ENCODE measurements around the gene CNDP1. TPM values are rescaled to one million over a fixed set of nuclear protein-coding genes. Genes with fewer than 3 reads are reported as not detected.

CNDP1 gene
- total RNA-seq, 1 donor from 2014 or later = 0.27 TPM

- DNase-seq = no peak
- H3K27me3 Mint-ChIP-seq (ENCODE audit: unreplicated experiment) = no peaks in the 10 kb centered on the region
- H3K9me3 Mint-ChIP-seq (ENCODE audit: unreplicated experiment) = peaks cover 2% of the 10 kb centered on the region
- H3K36me3 Mint-ChIP-seq (ENCODE audit: unreplicated experiment) = no peaks in the 10 kb centered on the region
- TF ChIP-seq CTCF (IDR thresholded peaks at IDR 0.05; ENCODE audit: partially characterized antibody, unreplicated experiment) = no peak
- no peak overlapping the region for H3K27ac Mint-ChIP-seq (ENCODE audit: unreplicated experiment)
- no peak overlapping the region for H3K4me3 Mint-ChIP-seq (ENCODE audit: unreplicated experiment)
- H3K4me1 Mint-ChIP-seq (ENCODE audit: low read depth, unreplicated experiment) = no peaks in the 10 kb centered on the region
Observed at GRCh38 chr18:74609535-74609934, 75.2 kb downstream of the CNDP1 start.

GRCh38 chr18:74610051-74610615 lies 75.8 kb downstream of the CNDP1 start:
- Mint-ChIP-seq H3K36me3 (ENCODE audit: unreplicated experiment) (no peaks in the 10 kb centered on the region), H3K27ac (ENCODE audit: unreplicated experiment) (no peak overlapping the region), H3K4me1 (ENCODE audit: low read depth, unreplicated experiment) (no peaks in the 10 kb centered on the region), H3K27me3 (ENCODE audit: unreplicated experiment) (no peaks in the 10 kb centered on the region), H3K4me3 (ENCODE audit: unreplicated experiment) (no peak overlapping the region), H3K9me3 (ENCODE audit: unreplicated experiment) (no peaks in the 10 kb centered on the region)
- no peak for TF ChIP-seq CTCF (IDR thresholded peaks at IDR 0.05; ENCODE audit: partially characterized antibody, unreplicated experiment)
- DNase-seq = no peak

- Mint-ChIP-seq H3K9me3 (ENCODE audit: unreplicated experiment) (no peaks in the 10 kb centered on the region), H3K27me3 (ENCODE audit: unreplicated experiment) (no peaks in the 10 kb centered on the region), H3K4me1 (ENCODE audit: low read depth, unreplicated experiment) (no peaks in the 10 kb centered on the region), H3K36me3 (ENCODE audit: unreplicated experiment) (no peaks in the 10 kb centered on the region), H3K4me3 (ENCODE audit: unreplicated experiment) (no peak overlapping the region), H3K27ac (ENCODE audit: unreplicated experiment) (no peak overlapping the region)
- no peak for DNase-seq
- TF ChIP-seq CTCF (IDR thresholded peaks at IDR 0.05; ENCODE audit: partially characterized antibody, unreplicated experiment) = no peak
Observed at GRCh38 chr18:74610860-74611259, 76.6 kb downstream of the CNDP1 start.

GRCh38 chr18:74611765-74612164 lies 77.5 kb downstream of the CNDP1 start:
- no peaks in the 10 kb centered on the region for H3K27me3 Mint-ChIP-seq (ENCODE audit: unreplicated experiment)
- no peak overlapping the region for H3K4me3 Mint-ChIP-seq (ENCODE audit: unreplicated experiment)
- no peak overlapping the region for H3K27ac Mint-ChIP-seq (ENCODE audit: unreplicated experiment)
- no peaks in the 10 kb centered on the region for H3K4me1 Mint-ChIP-seq (ENCODE audit: low read depth, unreplicated experiment)
- no peaks in the 10 kb centered on the region for H3K36me3 Mint-ChIP-seq (ENCODE audit: unreplicated experiment)
- TF ChIP-seq CTCF (IDR thresholded peaks at IDR 0.05; ENCODE audit: partially characterized antibody, unreplicated experiment) = no peak
- DNase-seq = no peak
- H3K9me3 Mint-ChIP-seq (ENCODE audit: unreplicated experiment) = no peaks in the 10 kb centered on the region

- H3K27ac Mint-ChIP-seq (ENCODE audit: unreplicated experiment) = no peak overlapping the region
- H3K4me1 Mint-ChIP-seq (ENCODE audit: low read depth, unreplicated experiment) = no peaks in the 10 kb centered on the region
- H3K9me3 Mint-ChIP-seq (ENCODE audit: unreplicated experiment) = no peaks in the 10 kb centered on the region
Observed at GRCh38 chr18:74613381-74613780, 79.1 kb downstream of the CNDP1 start.

More at GRCh38 chr18:74613381-74613780, 79.1 kb downstream of the CNDP1 start:
- no peak for TF ChIP-seq CTCF (IDR thresholded peaks at IDR 0.05; ENCODE audit: partially characterized antibody, unreplicated experiment)
- no peaks in the 10 kb centered on the region for H3K36me3 Mint-ChIP-seq (ENCODE audit: unreplicated experiment)
- H3K4me3 Mint-ChIP-seq (ENCODE audit: unreplicated experiment) = no peak overlapping the region
- no peaks in the 10 kb centered on the region for H3K27me3 Mint-ChIP-seq (ENCODE audit: unreplicated experiment)
- DNase-seq = no peak

Data from glutamatergic neuron (in vitro differentiated cells).